SK-N-SH (cell line): Measurements from ENCODE around the gene MPIG6B. TPM values are rescaled to one million over a fixed set of nuclear protein-coding genes. Genes with fewer than 3 reads are reported as not detected.

Experiments
- CTCF ChIA-PET: fragments of 300-600, 350-600 bp; formaldehyde crosslinking; extraction: SDS; loops from one replicate; lab custom pipeline; 2021; lab: Yijun Ruan, JAX
- POLR2A ChIA-PET: fragments of 350-600 bp; sonication (Branson Sonifier 250); formaldehyde crosslinking; extraction: SDS; loops from one replicate; lab custom pipeline; 2020; ENCODE audit warnings: antibody characterized with exemption, inconsistent platforms; lab: Yijun Ruan, JAX
- DNase-seq: peaks from one replicate; pipeline ENCODE4 v3.0.0; 2012
- H2AFZ ChIP-seq: fragments of 200-600 bp; sonication (generic); 2 replicates; pipeline ENCODE4 v1.8.1; 2016; ENCODE audit warnings: antibody characterized with exemption, mild to moderate bottlenecking, low read depth
- H3F3A ChIP-seq: fragments of 200-600 bp; sonication (generic); replicated peaks from 2 replicates; pipeline ENCODE3; 2016; ENCODE audit warnings: antibody characterized with exemption, mild to moderate bottlenecking; ENCODE audit not compliant: insufficient read depth
- H3K27ac ChIP-seq, 2 experiments: fragments of 200-500 bp in 1 of 2; fragments of 200-600 bp in 1 of 2; sonication (Bioruptor generic) in 1 of 2; sonication (generic), shearing (Covaris generic) in 1 of 2; 2 replicates each; pipeline versions ENCODE4 v1.5.1 to v1.6.1; 2014 to 2016; ENCODE audit warnings: low read depth in 2 of 2, inconsistent platforms in 1 of 2, low read length in 1 of 2, mild to moderate bottlenecking in 1 of 2, mixed read lengths in 1 of 2
- H3K27me3 ChIP-seq: fragments of 200-600 bp; sonication (generic), shearing (Covaris generic); 2 replicates; pipeline ENCODE4 v1.6.1; 2016; ENCODE audit warnings: mixed run types; ENCODE audit not compliant: insufficient read depth
- H3K36me3 ChIP-seq, 2 experiments: fragments of 200-500 bp in 1 of 2; fragments of 200-600 bp in 1 of 2; sonication (Bioruptor generic) in 1 of 2; sonication (generic) in 1 of 2; replicated peaks in 1 of 2; 2 replicates each; pipeline versions ENCODE3 to v1.5.1; 2014 to 2016; ENCODE audit warnings: low read length in 1 of 2, mild to moderate bottlenecking in 1 of 2; ENCODE audit not compliant: insufficient read depth in 2 of 2, control insufficient read depth in 1 of 2
- H3K4me1 ChIP-seq, 2 experiments: fragments of 200-500 bp in 1 of 2; fragments of 200-600 bp in 1 of 2; sonication (Bioruptor generic) in 1 of 2; sonication (generic), shearing (Covaris generic) in 1 of 2; 2 replicates each; pipeline versions ENCODE4 v1.5.1 to v1.6.1; 2014 to 2016; ENCODE audit warnings: low read depth in 1 of 2, low read length in 1 of 2, mixed run types in 1 of 2; ENCODE audit not compliant: insufficient read depth in 2 of 2, control insufficient read depth in 1 of 2
- H3K4me2 ChIP-seq: fragments of 200-600 bp; sonication (generic), shearing (Covaris generic); 2 replicates; pipeline ENCODE4 v1.6.1; 2017; ENCODE audit warnings: mixed run types
- H3K4me3 ChIP-seq, 2 experiments: fragments of 200-500 bp in 1 of 2; fragments of 200-600 bp in 1 of 2; sonication (Bioruptor generic) in 1 of 2; sonication (generic), shearing (Covaris generic) in 1 of 2; 2 replicates each; pipeline versions ENCODE4 v1.5.1 to v1.8.1; 2014 to 2016; ENCODE audit warnings: low read depth in 2 of 2, inconsistent platforms in 1 of 2, low read length in 1 of 2, mild to moderate bottlenecking in 1 of 2, mixed read lengths in 1 of 2, moderate library complexity in 1 of 2
- H3K79me2 ChIP-seq: fragments of 200-600 bp; sonication (generic); 2 replicates; pipeline ENCODE4 v1.8.1; 2017; ENCODE audit warnings: mild to moderate bottlenecking; ENCODE audit not compliant: insufficient read depth
- H3K9ac ChIP-seq: fragments of 200-600 bp; sonication (generic); 2 replicates; pipeline ENCODE4 v1.6.1; 2017; ENCODE audit warnings: mixed run types
- H3K9me2 ChIP-seq: fragments of 200-600 bp; sonication (generic); 2 replicates; pipeline ENCODE4 v1.6.1; 2017; ENCODE audit warnings: mixed run types
- H3K9me3 ChIP-seq: fragments of 200-600 bp; sonication (generic); 2 replicates; pipeline ENCODE4 v1.6.1; 2017; ENCODE audit warnings: mixed run types, mild to moderate bottlenecking, moderate library complexity
- H4K20me1 ChIP-seq: fragments of 200-600 bp; sonication (generic); 2 replicates; pipeline ENCODE4 v1.6.1; 2017; ENCODE audit warnings: mild to moderate bottlenecking, mixed run types; ENCODE audit not compliant: insufficient read depth
- CHD2 ChIP-seq: fragments of 150-350 bp; IDR thresholded peaks from 2 replicates; pipeline ENCODE4 v1.6.1; 2018; ENCODE audit warnings: low read length; ENCODE audit not compliant: partially characterized antibody
- CTCF ChIP-seq: fragments of 200-600 bp; sonication (generic); IDR thresholded peaks from 2 replicates; pipeline ENCODE4 v1.6.1; 2017; ENCODE audit warnings: antibody characterized with exemption, mild to moderate bottlenecking, moderate library complexity
- ELF1 ChIP-seq: IDR thresholded peaks from 2 replicates; pipeline ENCODE4 v1.4.0; 2012
- EZH2phosphoT487 ChIP-seq: fragments of 200-600 bp; sonication (generic); IDR thresholded peaks from 2 replicates; pipeline ENCODE4 v1.6.1; 2017; ENCODE audit warnings: low read depth, mixed run types, mild to moderate bottlenecking, antibody characterized with exemption, moderate library complexity, borderline replicate concordance
- GABPA ChIP-seq: IDR thresholded peaks from 2 replicates; pipeline ENCODE4 v1.4.0; 2012; ENCODE audit warnings: low read depth, mild to moderate bottlenecking
- MEF2A ChIP-seq: IDR thresholded peaks from 2 replicates; pipeline ENCODE4 v1.4.0; 2012; ENCODE audit warnings: low read depth, borderline replicate concordance
- NFIC ChIP-seq: IDR thresholded peaks from 2 replicates; pipeline ENCODE4 v1.4.0; 2012; ENCODE audit warnings: borderline replicate concordance
- POLR2AphosphoS5 ChIP-seq: IDR thresholded peaks from 2 replicates; pipeline ENCODE4 v1.6.1; 2012; ENCODE audit warnings: low read depth, low read length
- RAD21 ChIP-seq: IDR thresholded peaks from 2 replicates; pipeline ENCODE4 v1.6.1; 2012; ENCODE audit warnings: mild to moderate bottlenecking, low read length
- RCOR1 ChIP-seq: fragments of 150-350 bp; IDR thresholded peaks from 2 replicates; pipeline ENCODE4 v1.6.1; 2017; ENCODE audit warnings: antibody characterized with exemption, low read length
- REST ChIP-seq: IDR thresholded peaks from 2 replicates; pipeline ENCODE4 v1.6.1; 2012; ENCODE audit warnings: mild to moderate bottlenecking, low read depth, low read length, moderate library complexity
- RFX5 ChIP-seq: IDR thresholded peaks from 2 replicates; pipeline ENCODE4 v1.6.1; 2012; ENCODE audit warnings: mild to moderate bottlenecking, improper control_type of control experiment, low read length
- RXRA ChIP-seq: IDR thresholded peaks from 2 replicates; pipeline ENCODE4 v1.4.0; 2012; ENCODE audit warnings: low read depth, mild to moderate bottlenecking, borderline replicate concordance
- SMC3 ChIP-seq: IDR thresholded peaks from 2 replicates; pipeline ENCODE4 v1.6.1; 2012; ENCODE audit warnings: low read depth, low read length, improper control_type of control experiment
- TAF1 ChIP-seq: IDR thresholded peaks from 2 replicates; pipeline ENCODE4 v1.6.1; 2012; ENCODE audit warnings: low read depth, mild to moderate bottlenecking, low read length, moderate library complexity, borderline replicate concordance
- TCF12 ChIP-seq: IDR thresholded peaks from 2 replicates; pipeline ENCODE4 v1.4.0; 2012
- WGBS: methylation state at CpG from one replicate; pipeline ENCODE4 v1.1.6; 2017; ENCODE audit warnings: low lambda C conversion rate; 5-methylcytosine and 5-hydroxymethylcytosine counted together
- polyA plus RNA-seq, 3 experiments: library from polyadenylated mRNA; depleted of rRNA; stranded (reverse); fragments of >200 nt; gene quantifications; 2 replicates each; pipeline ENCODE4 v1.2.3, GENCODE V29; 2012

Gene MPIG6B
- polyA plus RNA-seq, 1 of the 3 experiments (the other 2 are of a cell fraction): not detected

GRCh38 chr6:31681135-31681671 is 42.0 kb upstream of the MPIG6B start:
- H3K9ac ChIP-seq: no peak overlapping the region
- no peaks in the 10 kb centered on the region for H3K27me3 ChIP-seq
- no peak overlapping the region for H3K27ac ChIP-seq
- peak overlapping the region in 1 of 2 experiments; percentile 31; a peak in 1 of 4 replicates for H3K4me3 ChIP-seq
- peaks cover 0 to under 1% of the 10 kb centered on the region in 2 experiments for H3K36me3 ChIP-seq
- ChIA-PET CTCF (interaction anchor here (0.6 to 3.2 kb wide), 19 partner anchors 9 to 271 kb away, joined by 3 to 29 read pairs (median 5); partner anchors contain the start of genes GPANK1, LY6G5B, MSH5 and NEU1), POLR2A (interaction anchor here (0.7 kb wide), 1 partner anchor 220 kb away, joined by 3 read pairs; no protein-coding TSS in a partner anchor)
- H3K79me2 ChIP-seq: no peaks in the 10 kb centered on the region
- peak overlapping the region; percentile 14; the same call in 1 of the 2 replicates for H3K4me2 ChIP-seq
- no peaks in the 10 kb centered on the region for H3K9me2 ChIP-seq
- TF ChIP-seq RCOR1: no peak
- no peak for TF ChIP-seq NFIC
- TF ChIP-seq GABPA: no peak
- TF ChIP-seq TCF12: no peak
- TF ChIP-seq, all 33 proteins: peak for 0
- no peaks in the 10 kb centered on the region for H3F3A ChIP-seq
- no peaks in the 10 kb centered on the region for H3K9me3 ChIP-seq
- H3K4me1 ChIP-seq: peaks cover 3 to 7% of the 10 kb centered on the region in 2 experiments; a peak in 2 of 4 replicates
- DNase-seq: peak; percentile 72
- 54% methylated on average over 10 of the region's 40 CpGs for WGBS
- H2AFZ ChIP-seq: peak overlapping the region; percentile 74
- H4K20me1 ChIP-seq: no peaks in the 10 kb centered on the region

GRCh38 chr6:31683591-31683990 is 39.6 kb upstream of the MPIG6B start:
- ChIA-PET CTCF (interaction anchor here (0.7 to 1.6 kb wide), 5 partner anchors 52 to 147 kb away, joined by 3 to 4 read pairs (median 4); partner anchors contain the start of gene VARS1), POLR2A (no interaction called here)
- Histone ChIP-seq H3K79me2 (no peaks in the 10 kb centered on the region), H3K4me1 (peaks cover 3 to 7% of the 10 kb centered on the region in 2 experiments; a peak in 2 of 4 replicates), H3K27ac (no peak overlapping the region), H3K9me3 (no peaks in the 10 kb centered on the region), H3K9me2 (no peaks in the 10 kb centered on the region), H4K20me1 (no peaks in the 10 kb centered on the region), H3K27me3 (no peaks in the 10 kb centered on the region), H3K36me3 (peaks cover under 1 to 18% of the 10 kb centered on the region in 2 experiments), H2AFZ (no peak overlapping the region), H3F3A (no peaks in the 10 kb centered on the region), H3K4me3 (no peak overlapping the region), H3K4me2 (no peak overlapping the region), H3K9ac (no peak overlapping the region)
- no peak for TF ChIP-seq ELF1
- no peak for TF ChIP-seq MEF2A
- no peak for TF ChIP-seq TCF12
- no peak for TF ChIP-seq EZH2phosphoT487
- no peak for TF ChIP-seq CHD2
- TF ChIP-seq RXRA: no peak
- TF ChIP-seq TAF1: no peak
- no peak for TF ChIP-seq POLR2AphosphoS5
- no peak for TF ChIP-seq CTCF
- TF ChIP-seq RAD21: no peak
- TF ChIP-seq REST: no peak
- no peak for TF ChIP-seq RFX5
- TF ChIP-seq SMC3: no peak
- TF ChIP-seq GABPA: no peak
- no peak for DNase-seq
- 94% methylated on average over 13 of the region's 13 CpGs for WGBS
